ENCODE data around the gene GNB2.

DNA sequence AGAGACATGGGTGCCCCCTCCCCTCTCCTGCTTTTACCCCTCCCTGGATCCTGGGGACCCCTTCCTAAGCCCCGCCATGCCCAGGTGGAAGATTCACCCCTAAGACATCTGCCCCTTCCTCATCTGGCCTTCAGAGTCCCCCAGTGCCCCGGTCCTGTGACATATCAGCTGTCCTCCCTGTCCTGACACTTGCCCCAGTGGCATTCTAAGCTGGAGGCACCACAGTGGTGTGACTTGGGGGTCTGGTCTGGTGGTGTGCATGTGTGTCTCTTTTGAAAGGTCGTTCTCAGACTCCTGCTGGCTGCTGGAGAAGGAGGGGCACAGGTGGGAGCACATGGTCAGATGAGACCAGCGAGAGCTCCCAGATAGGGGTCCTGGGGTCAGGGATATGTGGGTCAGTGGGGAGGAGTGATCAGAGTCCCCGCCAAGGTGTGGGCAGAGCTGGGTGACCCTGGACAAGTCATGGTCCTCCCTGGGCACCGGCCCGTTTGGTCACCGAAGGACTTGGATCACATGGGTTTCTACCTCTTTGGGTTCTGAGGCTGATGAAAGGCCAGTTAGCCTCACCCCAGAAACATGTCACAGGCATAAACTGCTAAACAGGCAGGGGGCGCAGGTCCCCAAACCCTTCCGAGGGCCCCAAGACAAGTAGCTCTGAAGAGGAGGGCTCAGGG lies 31.5 kb upstream of the GNB2 start:
- TF ChIP-seq SUZ12 (IDR thresholded peaks at IDR 0.05; ENCODE audit: low read length), result no peak
- peak in 2 of 3 experiments; percentile 11 to 14; a peak in 2 of 4 replicates for TF ChIP-seq CTCF (IDR thresholded peaks at IDR 0.05; ENCODE audit: control extremely low read depth in 1 of 3, insufficient read depth in 1 of 3, low read depth in 1 of 3, low read length in 3 of 3)
- no peak for TF ChIP-seq GABPA (IDR thresholded peaks at IDR 0.05; ENCODE audit: borderline replicate concordance, insufficient read depth, low read length)
- no peak for TF ChIP-seq SRF (IDR thresholded peaks at IDR 0.05; ENCODE audit: low read depth, low read length)
- TF ChIP-seq EZH2 (IDR thresholded peaks at IDR 0.05; ENCODE audit: low read depth, low read length, severe bottlenecking), result no peak
- no peak for TF ChIP-seq POLR2A (IDR thresholded peaks at IDR 0.05; ENCODE audit: control extremely low read depth in 1 of 2, low read depth in 2 of 2, low read length in 2 of 2)
- no peak for TF ChIP-seq CEBPB (IDR thresholded peaks at IDR 0.05; ENCODE audit: low read depth, low read length)
- no peak for TF ChIP-seq MAFK (IDR thresholded peaks at IDR 0.05; ENCODE audit: low read depth, low read length)
- TF ChIP-seq YY1 (IDR thresholded peaks at IDR 0.05; ENCODE audit: low read depth, low read length), result no peak
- TF ChIP-seq RAD21 (IDR thresholded peaks at IDR 0.05 in 1 of 2, conservative IDR thresholded peaks at IDR 0.05 in 1 of 2; ENCODE audit: low read depth in 2 of 2, low read length in 2 of 2), result no peak
- no peak for TF ChIP-seq JUND (IDR thresholded peaks at IDR 0.05; ENCODE audit: low read length)
- TF ChIP-seq BRCA1 (IDR thresholded peaks at IDR 0.05; ENCODE audit: low read depth, low read length), result no peak
